CMK (cell line): ENCODE data around the gene GSDME.
"Not testable (repeated sequence)": the region's sequence is repeated elsewhere in the genome, so short reads cannot be mapped to it uniquely, and the experiment has no call there.

Experiments used
- DNase-seq: peaks from one replicate; pipeline ENCODE4 v3.0.0-alpha.2; 2010; ENCODE audit warnings: low read depth

Gene GSDME

GRCh38 chr7:24741679-24742505, 15.4 kb downstream of the GSDME start:
- DNase-seq, result no peak

GRCh38 chr7:24740871-24741270, 16.4 kb downstream of the GSDME start:
- DNase-seq, result no peak

GRCh38 chr7:24739306-24739705, 18.0 kb downstream of the GSDME start:
- DNase-seq, result no peak

- no peak for DNase-seq
Measured at GRCh38 chr7:24738577-24738976, 18.7 kb downstream of the GSDME start.

- no peak for DNase-seq
Measured at GRCh38 chr7:24737281-24737680, 20.0 kb downstream of the GSDME start.

- DNase-seq, result not testable (repeated sequence)
Measured at GRCh38 chr7:24735594-24735993, 21.7 kb downstream of the GSDME start.

- DNase-seq, result no peak
Measured at GRCh38 chr7:24734306-24734705, 23.0 kb downstream of the GSDME start.

GRCh38 chr7:24733414-24734060, 23.7 kb downstream of the GSDME start:
- DNase-seq, result no peak

GRCh38 chr7:24732646-24733413, 24.4 kb downstream of the GSDME start:
- DNase-seq, result no peak

GRCh38 chr7:24731313-24731712, 26.0 kb downstream of the GSDME start:
- no peak for DNase-seq

GRCh38 chr7:24730018-24730369, 27.3 kb downstream of the GSDME start:
- no peak for DNase-seq

- no peak for DNase-seq
Measured at GRCh38 chr7:24729365-24730017, 27.8 kb downstream of the GSDME start.

- DNase-seq, result no peak
Measured at GRCh38 chr7:24728503-24729364, 28.5 kb downstream of the GSDME start.

- DNase-seq, result no peak
Measured at GRCh38 chr7:24728121-24728500, 29.2 kb downstream of the GSDME start.

GRCh38 chr7:24727154-24728120, 29.8 kb downstream of the GSDME start:
- DNase-seq, result no peak

GRCh38 chr7:24725554-24726241, 31.6 kb downstream of the GSDME start:
- no peak for DNase-seq

GRCh38 chr7:24724451-24725190, 32.6 kb downstream of the GSDME start:
- no peak for DNase-seq

- DNase-seq, result no peak
Measured at GRCh38 chr7:24723178-24723530, 34.1 kb downstream of the GSDME start.
